GM19452 (cell line): Measurements from ENCODE around the gene UNC13B.

Source experiments
- ATAC-seq: cut with Tn5 transposase; IDR thresholded peaks from one replicate; pipeline ENCODE4 v1.9.1; 2021; ENCODE audit not compliant: unreplicated experiment

The UNC13B gene

DNA sequence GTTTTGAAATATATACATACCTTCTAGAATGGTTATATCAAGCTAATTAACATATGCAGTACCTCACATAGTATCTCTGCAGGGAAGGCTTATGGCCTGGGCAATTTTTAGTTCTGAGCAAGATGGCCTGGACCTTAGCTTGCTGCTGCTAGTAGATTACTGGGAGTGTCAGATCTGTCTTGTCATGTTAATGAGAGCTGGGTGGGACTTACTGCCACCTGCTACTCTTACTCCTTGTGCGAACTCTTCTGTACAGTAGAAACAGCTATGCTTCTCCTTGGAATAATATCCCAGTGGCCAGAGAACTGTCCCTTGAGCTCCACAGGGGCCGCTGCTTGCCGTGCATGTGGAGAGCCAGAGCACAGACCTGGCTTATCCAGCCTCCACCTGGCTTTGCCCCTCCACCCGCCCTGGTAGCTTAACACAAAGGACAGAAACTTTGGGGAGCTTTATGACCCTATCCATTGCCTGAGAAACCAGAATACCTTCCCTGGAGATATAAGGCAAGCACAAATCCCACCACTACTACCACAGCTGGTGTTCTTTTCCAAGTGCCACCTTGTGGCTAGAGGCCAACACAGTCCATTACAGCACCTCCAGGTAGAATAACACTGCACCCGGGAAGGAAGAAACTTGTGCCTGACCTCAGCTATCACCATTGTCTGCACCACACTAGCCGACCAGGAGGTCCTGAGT lies 253.7 kb downstream of the UNC13B start:
- no peak for ATAC-seq

DNA sequence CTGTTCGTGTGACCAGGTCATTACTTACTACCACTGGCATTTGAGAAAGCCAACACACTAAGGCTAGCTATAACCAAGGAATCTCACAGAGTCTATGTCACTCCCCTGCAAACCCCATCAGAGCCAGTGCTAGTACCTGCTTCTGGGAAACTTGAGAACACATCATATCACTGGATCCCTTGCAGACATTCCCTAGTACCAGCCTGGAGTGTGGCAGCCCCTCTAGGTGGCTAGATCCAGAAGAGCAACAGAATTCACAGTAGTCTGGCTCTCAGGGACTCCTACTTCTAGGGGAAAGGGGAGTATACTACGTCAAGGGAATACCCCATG lies 254.3 kb downstream of the UNC13B start:
- ATAC-seq: no peak

DNA sequence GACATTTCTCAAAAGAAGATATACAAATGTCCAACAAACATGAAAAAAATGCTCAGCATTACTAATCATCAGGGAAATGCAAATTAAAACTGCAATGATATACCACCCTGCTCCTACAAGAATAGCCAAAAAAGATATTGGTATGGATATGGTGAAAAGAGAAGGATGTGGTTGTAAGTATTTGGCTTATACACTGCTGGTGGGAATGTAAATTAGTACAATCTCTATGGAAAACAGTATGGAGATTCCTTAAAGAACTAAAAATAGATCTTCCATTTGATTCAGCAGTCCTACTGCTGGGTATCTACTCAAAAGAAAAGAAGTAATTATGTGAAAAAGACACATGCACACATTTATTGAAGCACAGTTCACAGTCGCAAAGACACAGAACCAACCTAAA lies 260.5 kb downstream of the UNC13B start:
- no peak for ATAC-seq

DNA sequence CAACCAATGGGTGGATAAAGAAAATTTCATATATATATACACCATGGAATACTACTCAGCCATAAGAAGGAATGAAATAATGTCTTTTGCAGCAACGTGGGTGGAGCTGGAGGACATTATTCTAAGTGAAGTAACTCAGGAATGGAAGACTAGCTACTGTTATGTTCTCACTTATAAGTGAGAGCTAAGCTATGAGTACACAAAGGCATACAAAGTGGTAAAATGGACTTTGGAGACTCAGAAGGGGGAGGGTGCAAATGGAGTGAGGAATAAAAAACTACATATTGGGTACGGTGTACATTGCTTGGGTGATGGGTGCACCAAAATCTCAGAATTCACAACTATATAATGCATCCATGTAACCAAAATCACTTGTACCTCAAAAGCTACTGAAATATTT lies 260.9 kb downstream of the UNC13B start:
- no peak for ATAC-seq

DNA sequence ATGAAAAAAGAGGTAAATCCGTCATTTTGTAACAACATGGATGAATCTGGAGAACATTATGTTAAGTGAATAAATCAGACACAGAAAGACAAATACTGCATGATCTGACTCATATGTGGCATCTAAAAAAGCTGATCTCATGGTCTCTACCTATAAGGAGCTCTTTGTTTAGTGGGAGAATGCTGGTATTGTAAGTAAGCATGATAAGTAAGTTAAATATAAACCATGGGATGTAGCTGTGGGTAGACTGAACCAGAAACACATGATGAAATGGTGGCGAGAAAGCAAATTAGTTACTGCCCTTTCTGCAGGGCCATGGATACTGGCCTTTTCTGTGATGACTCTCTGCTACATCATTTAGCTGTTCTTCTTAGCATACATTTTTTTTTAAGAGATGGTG lies 261.7 kb downstream of the UNC13B start:
- no peak for ATAC-seq

DNA sequence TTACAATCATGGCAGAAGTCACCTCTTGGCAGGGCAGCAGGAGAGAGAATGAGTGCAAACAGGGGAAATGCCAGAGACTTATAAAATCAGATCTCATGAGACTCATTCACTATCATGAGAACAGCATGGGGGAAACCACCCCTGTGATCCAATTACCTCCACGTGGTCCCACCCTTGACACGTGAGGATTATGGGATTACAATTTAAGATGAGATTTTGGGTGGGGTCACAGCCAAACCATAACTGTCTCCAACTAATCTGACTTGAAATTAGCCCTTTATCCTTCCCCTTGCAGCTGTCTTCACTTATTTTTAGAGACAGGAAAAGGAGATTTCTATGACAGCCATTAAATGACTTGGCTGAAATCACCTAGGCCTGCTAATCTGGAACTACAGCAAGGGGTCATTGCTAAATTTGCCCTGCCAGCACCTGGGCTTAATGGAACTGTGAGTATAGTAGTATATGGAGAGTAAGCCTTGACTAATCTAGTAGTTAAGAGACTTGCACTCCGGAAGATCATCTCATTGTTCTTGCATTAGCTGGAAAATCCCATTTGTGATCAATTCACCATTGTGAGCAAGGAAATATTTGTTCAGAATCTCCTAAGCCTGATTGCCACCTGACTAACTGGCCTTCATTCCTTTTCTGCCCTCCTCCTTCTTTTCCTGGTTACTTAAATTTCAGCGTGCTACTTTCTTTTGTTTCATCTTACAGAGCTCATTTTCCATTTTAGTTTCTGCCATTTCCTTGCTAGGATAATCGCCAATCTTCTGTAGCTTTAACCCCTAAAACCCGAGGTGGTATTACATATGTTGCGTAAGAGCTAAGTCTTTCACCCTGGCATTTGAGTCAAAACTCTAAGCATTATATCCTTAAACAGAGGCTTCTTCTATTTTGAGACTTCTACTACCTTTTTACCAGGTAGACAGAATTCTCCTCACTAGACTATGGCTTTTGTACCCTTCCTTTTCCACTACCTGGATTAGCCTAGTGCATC lies 262.8 kb downstream of the UNC13B start:
- ATAC-seq: no peak

DNA sequence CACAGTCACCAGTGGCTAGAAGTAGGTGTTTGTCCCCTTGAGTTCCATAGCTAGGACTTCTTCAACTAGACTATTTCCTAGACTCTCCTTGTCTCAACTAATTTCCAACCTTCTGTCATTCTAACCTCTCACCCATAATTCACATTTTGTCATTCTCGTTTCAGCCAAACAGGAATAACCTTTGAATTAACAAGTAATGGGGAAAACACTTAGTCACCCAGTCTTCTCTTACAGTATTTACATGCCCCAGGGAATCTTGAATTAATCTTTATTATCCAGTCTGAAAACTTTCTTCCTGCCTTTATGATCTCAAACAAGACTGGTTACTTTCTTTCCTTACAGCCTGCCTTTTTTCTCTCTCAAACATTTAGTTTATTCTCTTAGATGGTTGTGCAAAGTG lies 264.8 kb downstream of the UNC13B start:
- no peak for ATAC-seq

DNA sequence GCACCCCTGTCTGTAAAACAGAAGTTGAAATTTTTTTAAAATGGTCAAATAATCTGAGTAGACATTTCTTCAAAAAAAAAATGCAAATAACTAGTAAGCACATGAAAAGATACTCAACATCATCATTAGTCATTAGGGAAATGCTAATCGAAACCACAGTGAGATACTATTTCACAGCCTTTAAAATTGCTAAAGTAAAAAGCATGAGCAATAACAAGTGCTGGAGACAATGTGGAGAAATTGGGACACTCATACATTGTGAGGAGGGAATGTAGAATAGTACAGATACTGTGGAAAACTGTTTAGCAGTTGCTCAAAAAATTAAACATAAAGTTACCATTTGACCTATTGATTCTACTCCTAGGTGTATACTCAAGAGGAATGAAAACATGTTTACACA lies 269.7 kb downstream of the UNC13B start:
- ATAC-seq: no peak

DNA sequence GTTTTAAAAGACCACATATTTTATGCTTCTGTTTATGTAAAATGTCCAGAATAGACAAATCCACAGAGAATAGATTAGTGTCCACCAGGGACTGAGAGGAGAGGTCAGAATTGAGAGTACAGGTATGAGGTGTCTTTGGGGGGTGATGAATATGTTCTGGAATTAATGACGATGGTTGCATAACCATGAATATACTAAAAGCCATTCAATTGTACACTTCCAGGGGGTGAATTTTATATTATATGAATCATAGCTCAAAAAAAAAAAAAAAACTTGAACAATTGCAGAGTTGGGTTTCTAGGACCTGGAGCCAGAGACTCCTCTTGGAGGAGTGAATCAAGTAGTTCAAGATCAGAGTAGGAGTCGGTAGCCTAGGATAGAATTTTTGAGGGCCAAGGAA lies 270.3 kb downstream of the UNC13B start:
- no peak for ATAC-seq

DNA sequence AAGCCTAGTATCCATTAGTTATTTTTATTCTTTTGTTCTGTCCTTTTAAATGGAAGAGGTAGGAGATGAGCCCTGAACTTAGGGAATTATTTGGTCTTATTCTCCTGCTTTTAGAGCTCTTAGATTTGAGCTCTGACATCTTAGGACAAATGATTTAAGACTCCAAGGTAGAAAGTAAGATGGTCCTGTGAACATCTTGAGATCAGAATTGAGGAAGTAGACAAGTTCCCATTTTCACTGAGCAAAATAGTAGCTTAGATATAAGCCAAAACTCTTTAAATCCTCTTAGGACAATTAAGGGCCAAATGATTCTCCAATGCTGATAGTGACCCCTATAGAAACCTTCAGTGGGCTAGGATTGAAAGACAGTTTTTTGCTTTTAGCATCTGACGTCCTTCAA lies 275.1 kb downstream of the UNC13B start:
- ATAC-seq: no peak

DNA sequence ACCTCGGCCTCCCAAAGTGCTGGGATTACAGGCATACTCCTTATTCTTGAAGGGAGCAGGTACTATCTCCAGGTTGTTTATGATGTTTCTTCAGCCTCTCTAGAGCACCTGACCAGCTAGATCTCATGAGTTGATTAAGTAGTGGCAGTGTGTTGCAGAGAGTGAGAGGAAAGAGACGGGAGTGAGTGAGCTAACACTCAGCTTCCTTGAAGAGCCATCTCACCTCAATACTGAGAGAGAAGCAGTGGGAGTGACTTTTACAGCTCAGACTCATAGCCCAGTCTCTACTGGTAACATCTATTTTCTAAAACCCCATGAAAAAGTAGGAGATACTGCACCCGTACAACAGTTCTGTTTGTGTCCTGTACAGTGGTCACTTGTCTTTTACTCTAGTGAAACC lies 284.2 kb downstream of the UNC13B start:
- ATAC-seq: no peak

DNA sequence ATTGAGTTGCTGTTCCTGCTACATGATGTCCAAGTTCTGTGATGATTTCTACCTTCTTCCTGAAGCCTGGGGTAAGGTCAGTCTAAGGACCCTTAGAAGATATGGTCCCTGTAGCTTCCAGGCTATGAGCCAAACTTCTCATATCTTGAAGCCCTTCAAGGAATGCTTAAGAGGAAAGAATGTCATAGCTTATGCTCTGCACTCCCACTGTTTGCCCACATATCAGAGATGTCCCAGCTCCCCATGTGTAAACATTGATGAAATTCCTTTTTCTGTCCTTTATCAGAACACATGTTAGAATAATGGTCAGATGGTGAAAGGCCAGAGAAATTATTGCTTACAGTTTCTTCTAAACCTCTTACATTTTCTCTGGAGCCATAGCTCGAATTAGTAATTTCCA lies 286.7 kb downstream of the UNC13B start:
- ATAC-seq: no peak

DNA sequence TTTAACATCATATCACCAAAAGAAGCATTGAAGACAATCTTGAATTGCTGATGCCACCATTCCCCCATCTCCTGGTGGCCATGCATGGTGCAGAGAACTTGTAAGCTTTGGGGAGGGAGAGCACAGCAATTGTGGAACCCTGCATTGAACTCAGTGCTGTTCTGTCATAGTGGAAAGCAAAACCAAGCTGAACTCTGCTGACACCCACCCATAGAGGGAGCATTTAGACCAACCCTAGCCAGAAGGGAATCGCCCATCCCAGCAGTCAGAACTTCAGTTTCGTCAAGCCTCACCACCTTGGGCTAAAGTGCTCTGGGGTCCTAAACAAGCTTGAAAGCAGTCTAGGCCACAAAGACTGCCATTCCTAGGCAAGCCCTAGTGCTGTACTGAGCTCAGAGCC lies 290.7 kb downstream of the UNC13B start:
- ATAC-seq: no peak

DNA sequence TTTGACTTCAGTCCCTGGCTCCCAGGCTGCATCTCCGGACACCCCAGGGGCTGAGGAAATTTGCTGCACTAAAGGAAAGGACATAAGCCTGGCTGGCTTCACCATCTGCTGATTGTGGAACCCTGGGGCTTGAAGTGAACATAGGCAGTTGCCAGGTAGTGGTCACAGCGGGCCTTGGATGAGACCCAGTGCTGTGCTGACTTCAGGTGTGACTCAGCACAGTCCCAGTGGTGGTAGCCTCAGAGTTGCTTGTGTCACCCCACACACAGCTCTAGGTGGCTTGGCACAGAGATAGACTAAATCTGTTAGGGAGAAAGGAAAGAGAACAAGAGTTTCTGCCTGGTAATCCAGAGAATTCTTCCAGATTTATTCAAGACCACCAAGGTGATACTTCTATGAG lies 292.0 kb downstream of the UNC13B start:
- no peak for ATAC-seq
